A673 (cell line): ENCODE data around the gene MYLK.

Experiments used
- EZH2 ChIP-seq: fragments of 200-600 bp; sonication (generic); IDR thresholded peaks from 2 replicates; pipeline ENCODE4 v1.6.1; 2017; ENCODE audit warnings: borderline replicate concordance, low read depth, mild to moderate bottlenecking, mixed read lengths, antibody characterized with exemption, low read length; ENCODE audit not compliant: poor library complexity, severe bottlenecking
- TF ChIP-seq, protein P1 (sequence below): fragments of 300-800, 200-600 bp; sonication (generic); conservative IDR thresholded peaks from 2 replicates; pipeline ENCODE4 v1.5.1; 2017; ENCODE audit warnings: low read depth, mild to moderate bottlenecking, antibody characterized with exemption, low read length, moderate library complexity, mixed read lengths

DNA sequence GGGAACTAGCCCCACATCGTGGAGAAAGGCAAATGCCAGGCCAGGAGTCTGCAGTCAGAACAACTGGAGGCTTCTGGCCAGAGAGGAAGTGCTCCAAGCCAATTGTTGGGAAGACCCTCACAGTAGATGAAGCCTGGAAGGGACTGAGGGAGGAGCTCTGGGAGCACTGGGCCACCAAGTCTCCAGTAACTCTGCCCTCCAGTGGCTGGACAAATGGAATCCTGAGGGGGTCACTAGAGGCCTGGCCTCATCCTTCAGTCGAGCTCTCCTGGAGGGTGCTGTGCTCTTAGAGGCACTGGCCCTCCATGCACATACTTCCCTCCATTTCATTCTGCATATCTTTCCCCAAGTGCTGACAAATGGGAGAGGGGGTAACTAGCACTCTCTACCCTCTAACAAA lies 103.0 kb downstream of the MYLK start:
- TF ChIP-seq, protein P1, sequence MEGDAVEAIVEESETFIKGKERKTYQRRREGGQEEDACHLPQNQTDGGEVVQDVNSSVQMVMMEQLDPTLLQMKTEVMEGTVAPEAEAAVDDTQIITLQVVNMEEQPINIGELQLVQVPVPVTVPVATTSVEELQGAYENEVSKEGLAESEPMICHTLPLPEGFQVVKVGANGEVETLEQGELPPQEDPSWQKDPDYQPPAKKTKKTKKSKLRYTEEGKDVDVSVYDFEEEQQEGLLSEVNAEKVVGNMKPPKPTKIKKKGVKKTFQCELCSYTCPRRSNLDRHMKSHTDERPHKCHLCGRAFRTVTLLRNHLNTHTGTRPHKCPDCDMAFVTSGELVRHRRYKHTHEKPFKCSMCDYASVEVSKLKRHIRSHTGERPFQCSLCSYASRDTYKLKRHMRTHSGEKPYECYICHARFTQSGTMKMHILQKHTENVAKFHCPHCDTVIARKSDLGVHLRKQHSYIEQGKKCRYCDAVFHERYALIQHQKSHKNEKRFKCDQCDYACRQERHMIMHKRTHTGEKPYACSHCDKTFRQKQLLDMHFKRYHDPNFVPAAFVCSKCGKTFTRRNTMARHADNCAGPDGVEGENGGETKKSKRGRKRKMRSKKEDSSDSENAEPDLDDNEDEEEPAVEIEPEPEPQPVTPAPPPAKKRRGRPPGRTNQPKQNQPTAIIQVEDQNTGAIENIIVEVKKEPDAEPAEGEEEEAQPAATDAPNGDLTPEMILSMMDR = no peak
- TF ChIP-seq EZH2 = no peak
